NB4 (cell line): ENCODE results near the gene PCDH15.

ENCODE experiments used
- CTCF ChIP-seq: IDR thresholded peaks from one replicate; pipeline ENCODE4 v1.5.1; 2012; ENCODE audit warnings: low read depth, low read length
- MAX ChIP-seq: IDR thresholded peaks from 2 replicates; pipeline ENCODE4 v1.6.1; 2011; ENCODE audit warnings: low read depth, low read length
- POLR2A ChIP-seq: IDR thresholded peaks from 2 replicates; pipeline ENCODE4 v1.6.1; 2011; ENCODE audit warnings: mild to moderate bottlenecking; ENCODE audit not compliant: insufficient read length; ENCODE audit errors: extremely low read depth

GRCh38 chr10:54530299-54530698 is 270.7 kb downstream of the PCDH15 start:
- TF ChIP-seq CTCF = no peak
- TF ChIP-seq POLR2A = no peak
- no peak for TF ChIP-seq MAX
